NCI-H2029 (cell line): ENCODE data around the gene AP1AR.

Experiments
- DNase-seq: peaks from one replicate; lab custom pipeline; 2025; lab: John Stamatoyannopoulos, UW

AP1AR gene

GRCh38 chr4:112222219-112222955 is 9.2 kb upstream of the AP1AR start:
- DNase-seq, result no peak

GRCh38 chr4:112225157-112225556 is 6.4 kb upstream of the AP1AR start:
- no peak for DNase-seq

GRCh38 chr4:112230879-112231778 is 458 bp upstream of the AP1AR start:
- peak; percentile 91 for DNase-seq

GRCh38 chr4:112234952-112235609 is 3.5 kb downstream of the AP1AR start:
- peak; percentile 9 for DNase-seq

- no peak for DNase-seq
These were observed 4.5 kb downstream of the AP1AR start for GRCh38 chr4:112236040-112236439.

- DNase-seq, result no peak
These were observed 7.2 kb downstream of the AP1AR start for GRCh38 chr4:112238833-112239232.

GRCh38 chr4:112245383-112245782 is 13.8 kb downstream of the AP1AR start:
- DNase-seq, result no peak

- no peak for DNase-seq
These were observed 15.4 kb downstream of the AP1AR start for GRCh38 chr4:112247021-112247420.

GRCh38 chr4:112251019-112251643 is 19.5 kb downstream of the AP1AR start:
- no peak for DNase-seq

- DNase-seq, result no peak
These were observed 20.6 kb downstream of the AP1AR start for GRCh38 chr4:112252234-112252633.

- no peak for DNase-seq
These were observed 21.9 kb downstream of the AP1AR start for GRCh38 chr4:112253382-112254000.

- DNase-seq, result no peak
These were observed 25.5 kb downstream of the AP1AR start for GRCh38 chr4:112257098-112257497.

- no peak for DNase-seq
These were observed 35.2 kb downstream of the AP1AR start for GRCh38 chr4:112266823-112267222.

- no peak for DNase-seq
These were observed 38.5 kb downstream of the AP1AR start for GRCh38 chr4:112270051-112270450.

- no peak for DNase-seq
These were observed 39.2 kb downstream of the AP1AR start for GRCh38 chr4:112270640-112271421.

- DNase-seq, result no peak
These were observed 40.7 kb downstream of the AP1AR start for GRCh38 chr4:112272292-112272691.

GRCh38 chr4:112274959-112275358 is 43.4 kb downstream of the AP1AR start:
- DNase-seq, result no peak

- DNase-seq, result no peak
These were observed 44.5 kb downstream of the AP1AR start for GRCh38 chr4:112276113-112276512.

- DNase-seq, result no peak
These were observed 45.6 kb downstream of the AP1AR start for GRCh38 chr4:112277220-112277619.

GRCh38 chr4:112277705-112278448 is 46.3 kb downstream of the AP1AR start:
- DNase-seq, result no peak
